ENCODE data around the gene CGN.

CGN gene

DNA sequence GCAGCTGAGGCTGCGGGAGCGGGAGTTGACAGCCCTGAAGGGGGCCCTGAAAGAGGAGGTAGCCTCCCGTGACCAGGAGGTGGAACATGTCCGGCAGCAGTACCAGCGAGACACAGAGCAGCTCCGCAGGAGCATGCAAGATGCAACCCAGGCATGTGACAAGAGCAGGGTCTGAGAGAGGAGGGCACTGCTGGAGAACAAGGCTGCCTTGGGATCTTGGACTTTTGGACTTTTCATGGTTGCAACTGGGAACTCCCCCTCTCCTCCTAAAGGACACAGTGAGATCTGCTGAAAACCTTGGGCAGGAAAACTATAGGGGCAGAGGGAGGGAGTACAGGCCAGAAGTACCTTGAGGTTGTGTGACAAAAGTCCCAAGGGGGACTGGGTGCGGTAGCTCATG is 13.5 kb downstream of the CGN start:
- DNase-seq (ENCODE audit: low spot score) = no peak

DNA sequence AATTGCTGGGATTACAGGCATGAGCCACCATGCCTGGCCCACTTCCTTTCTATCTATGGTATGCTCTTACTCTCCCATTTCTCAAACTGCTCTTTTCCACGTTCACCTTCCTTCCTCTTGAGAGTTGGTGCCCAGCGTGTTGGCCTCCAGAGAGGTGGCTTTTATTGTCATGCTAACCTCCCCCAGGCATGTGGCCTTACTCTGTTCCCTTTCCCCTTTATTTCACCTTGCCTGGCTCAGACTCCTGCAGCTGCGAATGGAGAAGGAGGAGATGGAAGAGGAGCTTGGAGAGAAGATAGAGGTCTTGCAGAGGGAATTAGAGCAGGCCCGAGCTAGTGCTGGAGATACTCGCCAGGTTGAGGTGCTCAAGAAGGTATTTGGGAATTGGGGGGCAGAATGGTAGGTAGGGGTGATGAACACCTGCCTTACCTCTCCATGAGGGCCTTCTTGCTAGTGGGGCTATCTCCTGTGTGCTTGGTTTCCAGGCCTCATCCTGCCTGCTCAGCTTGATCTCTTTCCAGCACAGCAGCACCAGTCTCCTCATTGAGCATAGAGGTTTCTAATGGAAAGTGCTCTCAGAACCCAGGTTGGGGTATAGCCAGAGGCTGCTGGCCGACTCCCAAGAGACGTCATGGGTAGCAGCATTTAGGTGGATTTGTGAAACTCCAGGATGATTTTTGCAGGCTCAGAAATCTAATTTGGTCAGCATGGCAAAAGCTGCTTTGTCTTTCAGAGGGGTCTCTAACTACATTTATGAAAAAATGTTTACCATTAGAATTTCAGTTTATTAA is 15.7 kb downstream of the CGN start:
- DNase-seq (ENCODE audit: low spot score) = no peak

DNA sequence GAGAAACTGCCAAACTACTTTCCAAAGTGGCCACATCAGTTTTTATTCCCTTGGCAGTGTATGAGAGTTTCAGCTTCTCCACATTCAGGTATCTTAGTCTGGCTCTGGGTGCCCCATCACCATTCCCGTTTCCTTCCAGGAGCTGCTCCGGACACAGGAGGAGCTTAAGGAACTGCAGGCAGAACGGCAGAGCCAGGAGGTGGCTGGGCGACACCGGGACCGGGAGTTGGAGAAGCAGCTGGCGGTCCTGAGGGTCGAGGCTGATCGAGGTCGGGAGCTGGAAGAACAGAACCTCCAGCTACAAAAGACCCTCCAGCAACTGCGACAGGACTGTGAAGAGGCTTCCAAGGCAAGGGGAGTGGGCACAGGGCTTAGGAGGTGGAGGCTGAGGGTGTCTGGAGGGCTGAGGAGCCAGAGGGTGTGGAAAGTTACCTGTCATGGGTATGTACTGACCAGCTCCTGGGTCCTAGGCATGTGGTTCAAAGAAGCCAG is 18.1 kb downstream of the CGN start:
- no peak for DNase-seq (ENCODE audit: low spot score)

DNA sequence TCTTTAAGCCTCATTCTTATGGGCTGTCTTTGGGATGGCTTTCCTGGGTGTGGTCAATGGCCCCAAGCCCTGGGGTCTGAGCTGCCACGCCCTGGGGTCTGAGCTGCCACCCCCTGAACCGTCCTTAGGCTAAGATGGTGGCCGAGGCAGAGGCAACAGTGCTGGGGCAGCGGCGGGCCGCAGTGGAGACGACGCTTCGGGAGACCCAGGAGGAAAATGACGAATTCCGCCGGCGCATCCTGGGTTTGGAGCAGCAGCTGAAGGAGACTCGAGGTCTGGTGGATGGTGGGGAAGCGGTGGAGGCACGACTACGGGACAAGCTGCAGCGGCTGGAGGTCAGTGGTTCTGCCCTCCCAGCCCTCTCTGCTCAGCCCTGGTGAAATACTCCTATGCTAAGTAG is 18.6 kb downstream of the CGN start:
- DNase-seq (ENCODE audit: low spot score) = no peak

DNA sequence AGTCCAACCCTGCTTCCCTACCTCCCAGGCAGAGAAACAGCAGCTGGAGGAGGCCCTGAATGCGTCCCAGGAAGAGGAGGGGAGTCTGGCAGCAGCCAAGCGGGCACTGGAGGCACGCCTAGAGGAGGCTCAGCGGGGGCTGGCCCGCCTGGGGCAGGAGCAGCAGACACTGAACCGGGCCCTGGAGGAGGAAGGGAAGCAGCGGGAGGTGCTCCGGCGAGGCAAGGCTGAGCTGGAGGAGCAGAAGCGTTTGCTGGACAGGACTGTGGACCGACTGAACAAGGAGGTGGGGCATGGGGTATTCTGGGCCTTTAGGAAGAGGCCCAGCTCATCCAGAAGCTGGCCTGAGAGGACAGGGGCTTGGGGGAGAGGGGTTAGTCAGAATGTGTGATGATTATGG is 19.3 kb downstream of the CGN start:
- DNase-seq (ENCODE audit: low spot score) = no peak

DNA sequence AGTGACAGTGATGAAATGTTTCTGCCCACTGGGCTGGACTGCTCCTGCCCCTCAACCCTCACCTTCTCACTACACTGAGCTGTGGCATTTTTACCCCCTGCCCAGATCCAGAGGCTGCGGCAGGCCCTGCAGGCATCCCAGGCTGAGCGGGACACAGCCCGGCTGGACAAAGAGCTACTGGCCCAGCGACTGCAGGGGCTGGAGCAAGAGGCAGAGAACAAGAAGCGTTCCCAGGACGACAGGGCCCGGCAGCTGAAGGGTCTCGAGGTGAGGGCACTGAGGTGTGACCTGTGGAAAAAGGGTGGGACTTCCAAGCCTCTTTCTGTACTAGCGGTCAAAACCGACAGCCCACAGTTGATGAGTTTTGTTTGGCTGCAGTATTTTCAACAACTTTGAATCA is 22.7 kb downstream of the CGN start:
- no peak for DNase-seq (ENCODE audit: low spot score)

DNA sequence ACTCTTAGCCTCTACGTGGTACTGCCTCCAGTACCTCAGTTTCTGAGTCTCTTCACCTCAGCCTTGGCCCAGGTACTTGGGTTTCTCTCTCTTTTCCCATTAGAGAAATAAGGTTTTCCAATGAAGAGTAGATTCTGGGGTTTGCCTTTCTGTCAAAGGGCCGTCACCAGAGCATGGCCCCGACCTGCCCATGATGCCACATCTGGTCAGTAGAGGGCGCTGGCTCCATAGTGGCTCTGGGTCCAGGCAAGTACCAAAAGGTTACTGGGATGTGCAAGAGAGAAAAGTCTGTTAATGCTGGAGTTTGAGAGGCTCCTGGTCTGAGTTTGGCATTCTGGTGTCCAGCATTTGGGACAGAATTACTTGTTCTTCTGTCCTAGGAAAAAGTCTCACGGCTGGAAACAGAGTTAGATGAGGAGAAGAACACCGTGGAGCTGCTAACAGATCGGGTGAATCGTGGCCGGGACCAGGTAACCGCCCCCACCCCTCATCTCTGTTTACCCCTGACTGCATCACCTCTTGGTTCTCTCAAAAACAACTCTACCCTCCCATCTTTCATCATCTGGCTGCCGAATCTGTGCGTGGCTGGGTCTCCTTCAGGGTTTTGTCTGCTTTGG is 23.6 kb downstream of the CGN start:
- DNase-seq (ENCODE audit: low spot score) = peak; percentile 67

DNA sequence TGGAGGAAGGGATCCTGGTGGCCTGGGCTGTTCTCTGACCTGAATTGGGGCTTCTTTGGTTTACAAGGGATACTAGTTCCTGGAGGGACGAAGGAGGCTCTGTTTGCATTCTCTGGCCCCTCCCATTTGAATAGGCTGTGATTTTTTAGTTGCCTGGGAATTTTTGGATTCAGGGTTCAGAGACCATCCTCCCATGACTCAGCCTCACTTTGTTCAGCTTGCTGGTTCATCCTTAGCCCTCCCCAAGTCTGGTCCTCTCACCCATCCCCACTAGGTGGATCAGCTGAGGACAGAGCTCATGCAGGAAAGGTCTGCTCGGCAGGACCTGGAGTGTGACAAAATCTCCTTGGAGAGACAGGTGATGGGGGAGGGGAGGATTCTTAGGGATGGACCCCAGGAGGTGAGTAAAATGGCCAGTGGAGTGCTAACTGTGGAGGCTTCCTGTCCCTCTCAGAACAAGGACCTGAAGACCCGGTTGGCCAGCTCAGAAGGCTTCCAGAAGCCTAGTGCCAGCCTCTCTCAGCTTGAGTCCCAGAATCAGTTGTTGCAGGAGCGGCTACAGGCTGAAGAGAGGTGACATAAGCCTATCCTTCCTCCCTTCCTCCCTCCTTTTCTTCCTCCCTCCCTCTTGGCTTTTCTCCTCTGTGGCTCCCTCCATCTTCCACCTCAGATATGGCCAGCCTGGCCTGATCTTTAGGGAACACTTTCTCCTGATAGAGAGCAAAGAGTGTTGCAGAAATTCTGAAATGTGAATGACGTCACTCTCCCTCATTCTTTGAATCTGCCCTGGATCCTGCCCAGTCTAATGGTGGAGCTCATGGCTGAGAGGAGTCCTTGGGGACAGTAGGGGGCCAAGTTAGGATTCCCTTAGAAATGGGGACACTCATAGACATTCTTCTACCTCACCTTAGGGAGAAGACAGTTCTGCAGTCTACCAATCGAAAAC is 24.4 kb downstream of the CGN start:
- no peak for DNase-seq (ENCODE audit: low spot score)

DNA sequence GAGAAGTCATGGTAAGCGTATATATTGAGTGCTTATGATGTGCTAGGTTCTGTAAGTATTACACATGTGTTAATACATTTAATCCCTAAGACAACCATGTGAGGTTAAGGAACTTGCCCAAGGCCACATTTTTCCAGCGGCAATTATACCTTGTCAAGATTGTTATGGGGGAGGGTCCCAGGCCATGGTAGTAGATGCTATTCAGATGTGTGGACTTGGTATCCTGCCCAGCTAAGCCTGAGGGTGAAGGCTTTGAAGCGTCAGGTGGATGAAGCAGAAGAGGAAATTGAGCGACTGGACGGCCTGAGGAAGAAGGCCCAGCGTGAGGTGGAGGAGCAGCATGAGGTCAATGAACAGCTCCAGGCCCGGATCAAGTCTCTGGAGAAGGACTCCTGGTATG is 25.3 kb downstream of the CGN start:
- DNase-seq (ENCODE audit: low spot score) = no peak

DNA sequence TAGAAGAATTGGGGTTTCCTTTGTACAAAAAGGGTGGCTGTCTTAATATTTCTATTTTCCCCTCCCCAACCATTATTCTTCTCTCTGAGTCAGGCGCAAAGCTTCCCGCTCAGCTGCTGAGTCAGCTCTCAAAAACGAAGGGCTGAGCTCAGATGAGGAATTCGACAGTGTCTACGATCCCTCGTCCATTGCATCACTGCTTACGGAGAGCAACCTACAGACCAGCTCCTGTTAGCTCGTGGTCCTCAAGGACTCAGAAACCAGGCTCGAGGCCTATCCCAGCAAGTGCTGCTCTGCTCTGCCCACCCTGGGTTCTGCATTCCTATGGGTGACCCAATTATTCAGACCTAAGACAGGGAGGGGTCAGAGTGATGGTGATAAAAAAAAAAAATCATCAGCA is 25.9 kb downstream of the CGN start:
- no peak for DNase-seq (ENCODE audit: low spot score)

DNA sequence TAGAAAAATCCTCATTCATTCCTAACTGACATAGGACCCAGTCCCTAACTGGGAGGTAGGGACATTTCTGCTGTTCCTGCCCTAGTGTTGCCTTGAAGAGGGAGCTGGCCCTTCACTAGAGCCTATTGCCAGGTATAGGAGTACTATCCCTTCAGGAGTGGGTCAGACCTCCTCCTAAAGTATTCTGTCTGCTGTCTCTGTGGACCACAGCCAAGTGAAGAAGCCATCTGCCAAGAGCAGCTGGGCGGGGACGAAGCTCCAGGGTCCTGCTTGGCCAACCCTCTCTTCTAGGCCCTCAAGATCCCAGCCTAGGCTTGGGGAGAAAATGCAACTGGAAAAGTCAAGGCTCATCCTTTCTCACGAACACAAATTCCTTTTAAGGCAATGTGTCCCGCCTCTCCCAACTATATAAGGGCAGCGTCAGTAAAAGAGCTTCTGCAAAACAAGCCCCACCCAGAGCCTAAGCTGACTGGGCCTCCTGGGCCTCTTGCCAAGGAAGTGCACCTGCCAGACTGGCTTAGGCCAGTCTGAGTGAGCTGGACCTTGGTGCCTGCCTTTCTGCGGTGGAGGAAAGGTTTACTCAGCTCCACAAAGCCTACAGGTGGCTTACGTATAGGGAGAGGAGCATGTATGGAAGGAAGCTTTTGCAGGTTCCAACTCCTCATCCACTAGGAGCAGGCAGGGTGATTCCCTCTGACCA is 28.3 kb downstream of the CGN start:
- peak; percentile 86 for DNase-seq (ENCODE audit: low spot score)

DNA sequence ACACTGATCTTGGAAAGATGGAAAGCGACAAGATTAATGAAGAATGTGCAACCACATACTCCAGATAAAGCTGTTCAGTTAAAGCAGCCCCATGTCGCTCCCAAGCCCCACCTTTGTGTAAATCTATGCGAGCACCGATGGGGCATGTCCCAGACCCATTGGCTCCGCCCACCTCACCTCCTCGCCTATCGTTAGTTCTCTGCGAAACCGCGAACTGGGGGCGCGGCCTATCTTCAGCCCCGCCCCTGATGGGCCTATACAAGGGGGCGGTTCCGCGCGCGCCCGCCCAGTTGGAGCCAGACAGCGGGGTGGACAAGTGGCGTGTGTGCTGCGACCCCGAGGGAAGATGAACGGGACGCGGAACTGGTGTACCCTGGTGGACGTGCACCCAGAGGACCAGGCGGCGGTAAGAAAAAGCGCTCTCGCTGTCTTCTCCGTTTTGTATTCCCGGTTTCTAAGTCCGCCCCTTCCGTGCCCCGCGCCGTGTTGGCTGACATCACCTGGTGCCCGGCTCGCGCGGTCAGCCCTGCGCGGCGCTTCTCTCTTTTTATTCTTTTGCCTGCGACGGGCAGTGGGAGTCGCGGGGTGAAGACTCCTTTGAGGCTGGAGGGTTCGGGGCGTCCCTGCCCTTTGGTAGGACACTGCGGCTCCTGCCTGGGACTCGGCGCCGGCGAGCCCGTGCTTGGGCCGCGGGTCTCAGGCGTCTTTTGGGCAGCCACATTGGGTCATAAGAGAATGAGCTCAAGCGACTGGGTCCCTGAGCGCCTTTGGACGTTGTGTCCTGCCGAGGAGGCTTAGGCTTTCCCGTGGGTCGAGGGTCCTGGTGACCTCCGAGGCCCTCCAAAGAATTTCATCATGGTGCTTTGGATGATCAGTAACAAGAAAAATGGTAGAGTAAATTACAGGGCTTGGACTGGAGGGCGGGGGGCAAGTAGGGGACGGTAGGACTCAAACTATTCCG is 29.1 kb downstream of the CGN start, which contains the start of gene TUFT1:
Gene TUFT1, plus strand, starts transcription at position 289 of the 961 bp plus-strand sequence. Its CDS starts 58 bp downstream, at position 347.
- peak; percentile 97 for DNase-seq (ENCODE audit: low spot score)

DNA sequence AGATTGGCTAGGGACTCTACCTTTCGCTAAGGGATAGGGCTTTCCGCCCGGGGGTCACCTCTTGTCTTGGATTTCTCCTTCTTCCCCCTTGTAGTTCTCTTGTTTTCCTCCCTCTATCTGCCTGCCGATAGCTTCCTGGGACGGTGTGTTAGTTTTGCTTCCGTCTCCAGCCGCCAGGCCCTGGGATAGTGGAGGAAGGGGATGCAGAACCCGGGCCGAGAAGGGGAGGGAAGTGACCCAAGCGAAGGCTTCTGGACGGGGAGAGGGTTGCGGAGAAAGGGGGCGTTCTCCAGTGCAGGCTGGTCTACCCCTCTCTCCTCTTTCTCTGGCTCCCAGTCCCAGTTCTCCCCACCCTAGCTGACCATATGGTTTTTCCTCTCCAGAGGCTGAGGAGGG is 29.8 kb downstream of the CGN start:
- DNase-seq (ENCODE audit: low spot score) = peak; percentile 40

DNA sequence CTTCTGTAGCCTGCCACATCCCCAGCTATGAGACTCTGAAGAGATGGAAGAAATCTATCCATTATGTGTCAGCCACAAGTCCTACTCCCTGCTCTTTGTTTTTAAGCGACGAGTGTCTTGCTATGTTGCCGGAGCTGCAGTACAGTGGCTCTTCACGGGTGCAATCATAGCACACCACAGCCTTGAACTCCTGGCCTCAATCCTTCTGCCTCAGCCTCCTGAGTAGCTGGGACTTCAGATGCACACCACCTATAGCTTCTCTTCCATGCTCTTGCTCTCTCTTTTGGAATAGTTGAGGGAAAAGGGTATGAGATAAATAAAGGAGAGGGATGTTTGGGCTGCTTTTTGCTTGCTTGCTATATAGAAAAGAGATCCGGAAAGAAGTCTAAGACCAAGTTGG is 30.6 kb downstream of the CGN start:
- no peak for DNase-seq (ENCODE audit: low spot score)

DNA sequence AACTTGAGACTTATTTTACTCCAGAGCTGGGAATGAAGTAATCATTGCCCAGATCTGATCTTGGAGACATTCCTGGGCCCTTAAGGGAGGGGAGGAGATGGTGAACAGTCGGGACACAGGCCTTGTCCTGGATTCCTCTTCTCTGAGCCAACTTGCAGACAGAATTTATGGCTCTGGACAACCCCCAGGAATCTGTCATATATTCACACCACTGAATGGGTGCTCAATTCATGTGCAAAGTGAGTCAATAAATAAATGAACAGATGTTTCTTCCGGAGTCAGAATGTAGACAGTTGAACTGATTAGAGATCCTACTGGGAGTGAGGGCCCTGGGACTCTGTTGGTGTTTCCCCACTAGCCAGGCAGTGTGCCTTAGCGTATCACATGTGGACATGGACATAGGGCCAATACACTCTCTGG is 31.5 kb downstream of the CGN start:
- DNase-seq (ENCODE audit: low spot score) = no peak

DNA sequence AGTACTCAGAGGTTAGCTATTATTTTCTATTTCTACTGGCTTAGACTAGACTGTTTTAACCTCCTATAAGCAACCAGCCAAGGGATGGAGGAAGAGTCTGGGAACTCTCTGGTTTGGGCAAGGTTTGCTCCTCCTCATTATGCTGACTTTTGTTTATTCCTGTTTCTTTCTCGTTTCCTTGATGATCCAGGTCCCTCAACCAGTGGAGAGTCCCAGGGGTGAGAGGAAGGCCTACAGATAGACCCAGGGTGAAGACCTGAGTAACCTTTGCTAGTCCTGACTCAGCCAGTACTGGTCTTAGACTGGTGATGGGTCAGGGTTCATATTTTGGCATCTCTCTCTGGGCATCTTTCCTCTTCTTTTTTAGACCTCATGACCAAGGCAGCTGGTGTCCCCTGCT is 34.4 kb downstream of the CGN start:
- DNase-seq (ENCODE audit: low spot score) = no peak

DNA sequence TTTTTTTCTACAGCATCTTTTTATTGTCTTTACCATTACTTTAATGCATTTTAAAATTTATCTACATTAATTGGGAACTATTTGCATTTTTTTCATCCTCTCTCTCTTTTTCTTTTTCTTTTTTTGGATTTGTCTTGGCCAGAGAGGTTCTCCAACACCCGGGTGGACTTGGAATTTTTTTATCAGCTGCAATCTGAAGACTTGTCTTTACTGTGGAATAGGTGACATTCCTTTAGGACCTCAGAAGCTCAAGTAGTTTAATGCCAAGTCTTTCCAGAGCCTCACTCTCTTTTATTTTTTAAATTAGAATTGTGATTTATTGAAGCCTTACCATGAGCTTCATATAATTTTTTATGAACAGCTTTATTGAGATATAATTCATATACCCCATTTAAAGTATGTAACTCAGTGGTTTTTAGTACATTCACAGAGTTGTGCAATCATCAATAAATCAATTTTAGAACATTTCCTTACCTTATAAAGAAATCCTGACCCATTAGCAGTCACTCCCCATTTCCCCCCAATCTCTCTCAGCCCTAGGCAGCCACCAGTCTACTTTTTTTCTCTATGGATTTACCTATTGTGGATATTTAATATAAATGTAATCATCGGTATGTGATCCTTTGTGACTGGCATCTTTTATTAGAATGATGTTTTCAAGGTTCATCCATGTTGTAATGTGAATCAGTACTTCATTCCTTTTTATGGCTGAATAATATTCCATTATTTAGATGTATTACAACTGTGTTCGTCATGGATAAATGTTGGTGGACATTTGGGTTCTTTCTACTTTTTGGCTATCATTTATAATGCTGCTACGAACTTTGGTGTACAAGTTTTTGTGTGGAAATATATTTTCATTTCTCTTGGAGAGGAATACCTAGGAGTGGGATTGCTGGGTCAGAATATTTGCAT is 35.1 kb downstream of the CGN start:
- no peak for DNase-seq (ENCODE audit: low spot score)

DNA sequence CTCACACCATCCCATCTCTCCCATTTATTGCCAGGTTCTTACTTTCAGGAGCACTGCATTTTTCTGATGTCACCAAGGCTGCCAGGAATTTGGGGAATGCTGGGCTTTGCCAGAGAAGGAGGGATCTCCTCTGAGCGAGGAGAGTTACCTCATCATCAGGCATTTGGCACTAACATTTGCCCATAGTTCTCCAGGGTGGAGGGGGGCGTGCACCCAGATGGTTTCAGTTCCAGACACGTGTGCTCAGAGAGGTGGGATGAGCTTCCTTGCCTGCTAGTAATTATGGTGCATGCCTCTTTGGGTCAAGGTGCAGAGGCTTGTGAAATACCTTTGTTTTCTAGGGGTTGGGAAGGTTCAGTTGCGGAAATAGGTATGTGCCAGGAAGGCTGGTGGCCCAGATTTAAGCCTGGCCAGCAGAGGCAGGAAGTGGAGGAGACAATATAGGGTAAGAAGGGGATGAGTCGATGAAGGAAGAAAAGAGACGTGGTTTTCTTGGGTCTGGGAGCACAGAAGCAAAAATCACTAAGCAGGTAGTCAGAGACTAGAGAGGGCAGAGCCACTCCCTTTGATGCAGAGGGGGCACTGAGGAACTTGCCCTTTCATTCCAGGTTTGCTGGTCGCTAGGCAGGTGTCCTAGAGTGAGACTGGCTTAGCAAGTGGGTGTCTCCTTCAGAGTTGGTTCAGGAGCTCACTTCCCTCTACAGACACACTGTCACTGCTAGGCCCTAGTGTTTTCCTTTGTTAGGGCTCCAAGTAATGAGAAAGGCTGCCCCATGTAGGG is 36.1 kb downstream of the CGN start:
- DNase-seq (ENCODE audit: low spot score) = peak; percentile 28

DNA sequence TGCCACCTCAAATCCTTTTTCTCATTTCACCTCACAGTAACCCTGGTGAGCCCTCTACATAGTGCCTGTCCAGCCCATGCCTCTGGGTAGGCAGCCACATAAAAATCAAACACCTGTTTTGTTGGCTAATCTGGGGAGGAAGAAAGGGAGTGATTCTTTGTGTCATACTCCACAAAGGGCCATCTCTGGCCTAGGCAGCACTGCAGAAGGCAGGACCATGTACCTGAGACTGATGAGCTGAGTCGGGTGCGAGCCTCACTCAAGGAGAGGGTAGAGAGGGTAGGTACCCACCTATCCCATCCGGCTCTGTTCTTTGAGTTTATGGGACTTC is 36.7 kb downstream of the CGN start:
- DNase-seq (ENCODE audit: low spot score) = no peak
